HuH-7 (cell line): Measurements from ENCODE around the gene OR52E2.

ENCODE experiments used
- DNase-seq: peaks from one replicate; pipeline ENCODE4 v3.0.0; 2011; ENCODE audit warnings: low spot score

OR52E2 gene

DNA sequence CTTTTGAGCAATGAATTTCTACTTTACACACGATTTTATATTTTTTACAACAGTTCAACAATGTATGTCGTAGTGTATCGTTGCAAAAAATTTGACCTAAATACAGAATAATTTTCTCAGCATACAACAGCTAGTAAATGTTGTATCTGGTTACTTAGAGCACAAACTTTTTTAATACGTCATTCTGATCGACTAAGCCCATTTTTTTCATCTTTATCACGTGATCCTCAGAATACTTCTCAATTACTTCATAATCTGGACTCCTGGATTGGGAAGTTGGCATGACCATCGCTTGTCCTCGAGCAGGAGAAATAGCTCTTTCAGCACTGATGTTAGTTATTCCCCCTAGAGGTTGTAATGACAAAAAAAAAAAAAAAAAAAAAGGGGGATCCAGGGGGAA, 48.2 kb downstream of the OR52E2 start:
- no peak for DNase-seq
